ENCODE measurements around the gene GPER1.
"Not testable (repeated sequence)": the region's sequence is repeated elsewhere in the genome, so short reads cannot be mapped to it uniquely, and the experiment has no call there.

GPER1 gene

DNA sequence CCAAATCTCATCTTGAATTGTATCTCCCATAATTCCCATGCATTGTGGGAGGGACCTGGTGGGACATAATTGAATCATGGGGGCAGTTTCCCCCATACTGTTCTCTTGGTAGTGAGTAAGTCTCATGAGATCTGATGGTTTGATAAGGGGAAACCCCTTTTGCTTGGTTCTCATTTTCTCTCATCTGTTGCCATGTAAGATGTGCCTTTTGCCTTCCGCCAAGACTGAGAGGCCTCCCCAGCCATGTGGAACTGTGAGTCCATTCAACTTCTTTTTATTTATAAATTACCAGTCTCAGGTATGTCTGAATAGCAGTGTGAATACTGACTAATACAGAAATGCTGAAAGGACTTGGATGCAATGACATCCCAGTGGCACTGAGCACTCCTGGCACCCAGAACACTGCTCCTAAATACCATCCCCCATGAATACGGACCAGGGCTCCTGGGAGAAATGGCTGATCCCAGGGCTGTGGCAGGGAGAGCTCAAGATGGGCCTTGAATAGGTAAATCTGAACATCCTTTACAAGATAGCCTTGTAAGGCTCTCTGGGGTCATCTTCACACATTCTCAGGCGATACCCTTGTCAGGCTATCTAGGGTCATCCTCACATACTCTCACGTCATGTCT, 52.7 kb downstream of the GPER1 start:
- DNase-seq (ENCODE audit: low read depth in 1 of 2, low spot score in 1 of 2), result no peak

DNA sequence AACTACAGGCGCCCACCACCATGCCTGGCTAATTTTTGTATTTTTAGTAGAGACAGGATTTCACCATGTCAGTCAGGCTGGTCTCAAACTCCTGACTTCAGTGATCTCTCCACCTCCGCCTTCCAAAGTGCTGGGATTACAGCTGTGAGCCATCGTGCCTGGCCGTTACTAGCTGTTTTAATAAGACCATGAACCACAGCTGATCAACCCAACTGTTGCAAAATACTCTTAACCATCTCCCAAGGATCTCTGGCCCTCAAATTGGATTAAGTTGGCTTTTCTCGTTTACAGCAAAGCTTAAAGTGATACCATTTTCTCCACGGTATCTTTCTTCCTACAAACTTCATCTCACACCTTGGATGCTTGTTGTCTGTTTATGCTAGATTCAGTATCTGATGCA, 53.7 kb downstream of the GPER1 start:
- no peak for DNase-seq (ENCODE audit: low read depth in 1 of 2, low spot score in 1 of 2)

GRCh38 chr7:1142051-1142635, 54.2 kb downstream of the GPER1 start:
- DNase-seq (ENCODE audit: low read depth in 1 of 2, low spot score in 1 of 2), result no peak

DNA sequence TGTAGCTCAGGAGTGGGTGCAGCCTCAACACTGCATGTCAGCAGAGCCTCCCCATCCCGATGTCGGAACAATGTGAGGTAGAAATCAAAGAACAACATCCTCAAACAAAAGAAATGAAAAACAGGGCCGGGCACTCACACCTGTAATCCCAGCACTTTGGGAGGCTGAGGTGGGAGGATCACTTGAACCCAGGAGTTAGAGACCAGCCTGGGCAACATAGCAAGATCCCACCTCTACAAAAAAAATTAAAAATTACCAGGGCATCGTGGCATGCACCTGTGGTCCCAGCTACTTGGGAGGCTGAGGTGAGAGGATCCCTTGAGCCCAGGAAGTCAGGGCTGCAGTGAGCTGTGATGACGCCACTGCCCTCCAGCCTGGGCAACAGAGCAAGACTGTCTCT, 55.1 kb downstream of the GPER1 start:
- not testable (repeated sequence) for DNase-seq (ENCODE audit: low read depth in 1 of 2, low spot score in 1 of 2)
